ENCODE measurements around the gene TPGS2.

The TPGS2 gene

DNA sequence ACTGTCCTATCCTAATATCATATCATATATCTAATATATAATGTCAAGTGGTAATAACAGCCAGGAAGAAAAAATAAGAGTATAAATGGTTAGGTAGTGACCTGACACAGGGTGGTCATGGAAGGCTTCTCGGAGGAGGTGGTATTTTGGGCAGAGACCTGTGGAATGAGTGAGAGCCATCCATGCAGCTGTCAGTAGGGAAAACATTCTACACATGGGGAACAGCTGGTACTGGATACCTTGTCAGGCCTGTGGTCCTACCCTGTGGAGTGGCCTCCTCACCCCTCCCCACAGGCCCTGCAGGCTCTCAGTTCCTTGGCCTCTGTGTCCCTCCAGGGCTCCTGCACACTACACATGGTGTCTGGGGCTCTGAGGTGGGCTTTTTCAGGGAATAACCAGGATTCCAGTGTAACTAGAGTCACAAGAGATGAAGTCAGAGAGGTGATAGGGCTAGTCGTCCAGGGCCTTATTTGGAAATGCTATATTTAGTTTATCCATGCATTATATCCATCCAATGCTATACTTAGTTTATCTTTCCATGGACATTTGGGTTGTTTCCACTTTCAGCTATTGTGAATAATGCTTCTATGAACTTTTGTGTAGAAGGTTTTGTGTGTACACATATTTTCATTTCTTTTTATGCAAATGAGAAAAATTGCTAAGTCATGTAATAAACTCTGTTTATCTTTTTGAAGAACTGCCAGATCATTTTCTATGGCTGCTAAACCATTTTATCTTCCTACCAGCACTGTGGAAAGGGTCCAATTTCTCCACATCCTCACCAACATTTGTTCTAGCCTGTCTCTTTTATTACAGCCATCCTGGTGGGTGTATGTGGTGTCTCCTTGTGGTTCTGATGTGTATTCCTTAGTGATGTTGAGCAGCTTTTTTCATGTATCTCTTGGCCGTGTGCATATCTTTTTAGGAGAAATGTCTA is 75.6 kb downstream of the TPGS2 start:
- DNase-seq (ENCODE audit: low read depth): no peak
- H3K4me3 ChIP-seq (ENCODE audit: low read depth, low read length): no peak overlapping the region

DNA sequence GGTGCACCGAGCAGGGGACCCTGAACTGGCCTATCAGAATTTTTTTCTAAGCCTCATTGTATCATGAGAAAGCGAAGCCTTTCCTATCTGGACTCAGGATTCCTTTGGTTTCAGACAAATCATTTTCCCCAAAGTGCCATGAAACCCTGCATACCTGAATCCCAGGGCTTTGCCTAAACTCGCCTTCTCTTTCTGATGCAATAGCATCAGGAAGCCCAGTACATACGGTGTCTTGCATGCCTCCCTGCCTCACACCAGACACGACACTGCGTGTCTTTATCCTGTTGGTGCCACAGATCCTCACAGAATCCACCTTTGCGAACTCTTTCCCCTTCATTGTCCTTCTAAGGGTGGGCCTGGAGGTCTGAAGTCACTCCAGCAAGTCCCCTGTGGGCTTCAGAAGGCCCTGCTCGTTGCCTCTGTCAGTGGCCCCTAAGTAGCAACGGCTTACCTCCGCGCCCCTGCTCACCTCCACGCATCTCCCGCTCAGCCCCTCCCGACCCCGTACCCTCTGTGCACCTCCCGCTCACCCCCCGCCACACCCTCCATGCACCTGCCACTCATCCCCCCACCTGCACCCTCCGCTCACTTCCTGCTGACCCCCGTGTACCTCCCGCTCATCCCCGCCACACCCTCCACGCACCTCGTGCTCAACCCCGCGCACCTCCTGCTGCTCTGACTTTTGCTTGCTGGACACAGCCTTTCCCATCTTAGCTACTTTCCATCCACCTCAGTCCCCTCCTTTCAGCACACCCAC is 83.4 kb downstream of the TPGS2 start:
- no peak overlapping the region for H3K4me3 ChIP-seq (ENCODE audit: low read depth, low read length)
- no peak for DNase-seq (ENCODE audit: low read depth)

DNA sequence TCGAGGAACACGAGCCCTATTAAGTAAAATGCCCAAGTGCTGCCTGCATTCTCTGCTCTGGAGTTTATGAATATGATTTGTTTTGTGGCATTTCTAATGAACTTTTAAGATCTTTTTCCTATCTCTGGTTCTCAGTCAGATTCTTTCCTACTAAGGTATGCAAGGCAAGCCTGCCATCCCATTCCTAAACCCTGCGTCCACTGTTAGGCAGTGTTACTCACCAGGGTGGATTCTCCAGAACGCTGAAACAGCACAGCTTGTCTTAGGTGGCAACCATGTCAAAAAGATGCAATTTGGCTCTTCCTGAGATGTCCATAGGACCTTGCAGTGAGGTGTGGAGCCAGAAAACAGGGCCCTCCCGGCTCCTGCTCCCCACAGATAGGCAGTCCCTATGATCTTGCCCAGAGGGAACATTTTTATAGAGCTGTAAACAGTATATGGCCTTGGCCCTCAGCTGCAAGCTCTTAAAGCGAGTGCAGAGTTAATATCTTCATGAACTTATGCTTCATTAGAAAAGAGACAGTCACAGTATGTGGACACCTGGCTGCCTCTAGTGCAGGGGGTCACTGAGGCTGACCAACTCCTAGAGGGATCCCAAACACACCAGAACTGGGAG is 84.4 kb downstream of the TPGS2 start:
- no peak for DNase-seq (ENCODE audit: low read depth)

More for the DNA sequence above, 84.4 kb downstream of the TPGS2 start:
- no peak overlapping the region for H3K4me3 ChIP-seq (ENCODE audit: low read depth, low read length)
